ENCODE measurements around the gene MLXIPL.
"Not testable (repeated sequence)": the region's sequence is repeated elsewhere in the genome, so short reads cannot be mapped to it uniquely, and the experiment has no call there.

DNA sequence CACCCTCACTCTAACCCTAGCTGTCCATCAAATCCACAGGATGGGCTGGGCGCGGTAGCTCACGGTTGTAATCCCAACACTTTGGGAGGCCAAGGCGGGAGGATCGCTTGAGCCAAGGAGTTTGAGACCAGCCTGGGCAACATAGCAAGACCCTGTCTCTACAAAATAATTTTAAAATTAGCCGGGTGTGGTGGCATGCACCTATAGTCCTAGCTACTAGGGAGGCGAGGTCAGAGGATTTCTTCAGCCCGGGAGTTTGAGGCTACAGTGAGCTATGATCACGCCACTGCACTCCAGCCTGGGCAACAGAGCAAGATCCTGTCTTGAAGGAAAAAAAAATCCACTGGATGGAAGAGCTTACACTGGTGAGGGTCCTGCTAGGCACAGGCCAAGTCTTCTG lies 6.8 kb downstream of the MLXIPL start:
- TF ChIP-seq, protein P1, sequence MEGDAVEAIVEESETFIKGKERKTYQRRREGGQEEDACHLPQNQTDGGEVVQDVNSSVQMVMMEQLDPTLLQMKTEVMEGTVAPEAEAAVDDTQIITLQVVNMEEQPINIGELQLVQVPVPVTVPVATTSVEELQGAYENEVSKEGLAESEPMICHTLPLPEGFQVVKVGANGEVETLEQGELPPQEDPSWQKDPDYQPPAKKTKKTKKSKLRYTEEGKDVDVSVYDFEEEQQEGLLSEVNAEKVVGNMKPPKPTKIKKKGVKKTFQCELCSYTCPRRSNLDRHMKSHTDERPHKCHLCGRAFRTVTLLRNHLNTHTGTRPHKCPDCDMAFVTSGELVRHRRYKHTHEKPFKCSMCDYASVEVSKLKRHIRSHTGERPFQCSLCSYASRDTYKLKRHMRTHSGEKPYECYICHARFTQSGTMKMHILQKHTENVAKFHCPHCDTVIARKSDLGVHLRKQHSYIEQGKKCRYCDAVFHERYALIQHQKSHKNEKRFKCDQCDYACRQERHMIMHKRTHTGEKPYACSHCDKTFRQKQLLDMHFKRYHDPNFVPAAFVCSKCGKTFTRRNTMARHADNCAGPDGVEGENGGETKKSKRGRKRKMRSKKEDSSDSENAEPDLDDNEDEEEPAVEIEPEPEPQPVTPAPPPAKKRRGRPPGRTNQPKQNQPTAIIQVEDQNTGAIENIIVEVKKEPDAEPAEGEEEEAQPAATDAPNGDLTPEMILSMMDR (conservative IDR thresholded peaks at IDR 0.05; ENCODE audit: low read depth, low read length): not testable (repeated sequence)
- TF ChIP-seq EZH2 (IDR thresholded peaks at IDR 0.05; ENCODE audit: borderline replicate concordance, low read depth, low read length, poor library complexity, severe bottlenecking): not testable (repeated sequence)
